ENCODE results near the gene PMF1.
A peak's percentile ranks its signal among the peaks of the same experiment; 100 is the strongest.

The PMF1 gene

GRCh38 chr1:156211243-156211642 is 1.6 kb upstream of the PMF1 start:
- Histone ChIP-seq H3K4me3 (replicated peaks; ENCODE audit: insufficient read depth, low read length) (no peak overlapping the region), H3K27ac (replicated peaks) (no peak overlapping the region), H3K27me3 (ENCODE audit: insufficient read depth, poor library complexity, severe bottlenecking) (no peaks in the 10 kb centered on the region)
- TF ChIP-seq, protein P1, sequence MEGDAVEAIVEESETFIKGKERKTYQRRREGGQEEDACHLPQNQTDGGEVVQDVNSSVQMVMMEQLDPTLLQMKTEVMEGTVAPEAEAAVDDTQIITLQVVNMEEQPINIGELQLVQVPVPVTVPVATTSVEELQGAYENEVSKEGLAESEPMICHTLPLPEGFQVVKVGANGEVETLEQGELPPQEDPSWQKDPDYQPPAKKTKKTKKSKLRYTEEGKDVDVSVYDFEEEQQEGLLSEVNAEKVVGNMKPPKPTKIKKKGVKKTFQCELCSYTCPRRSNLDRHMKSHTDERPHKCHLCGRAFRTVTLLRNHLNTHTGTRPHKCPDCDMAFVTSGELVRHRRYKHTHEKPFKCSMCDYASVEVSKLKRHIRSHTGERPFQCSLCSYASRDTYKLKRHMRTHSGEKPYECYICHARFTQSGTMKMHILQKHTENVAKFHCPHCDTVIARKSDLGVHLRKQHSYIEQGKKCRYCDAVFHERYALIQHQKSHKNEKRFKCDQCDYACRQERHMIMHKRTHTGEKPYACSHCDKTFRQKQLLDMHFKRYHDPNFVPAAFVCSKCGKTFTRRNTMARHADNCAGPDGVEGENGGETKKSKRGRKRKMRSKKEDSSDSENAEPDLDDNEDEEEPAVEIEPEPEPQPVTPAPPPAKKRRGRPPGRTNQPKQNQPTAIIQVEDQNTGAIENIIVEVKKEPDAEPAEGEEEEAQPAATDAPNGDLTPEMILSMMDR (IDR thresholded peaks at IDR 0.05; ENCODE audit: insufficient read depth, low read length): no peak
- no peak for TF ChIP-seq POLR2AphosphoS5 (IDR thresholded peaks at IDR 0.05; ENCODE audit: low read depth)
- TF ChIP-seq, protein P2, sequence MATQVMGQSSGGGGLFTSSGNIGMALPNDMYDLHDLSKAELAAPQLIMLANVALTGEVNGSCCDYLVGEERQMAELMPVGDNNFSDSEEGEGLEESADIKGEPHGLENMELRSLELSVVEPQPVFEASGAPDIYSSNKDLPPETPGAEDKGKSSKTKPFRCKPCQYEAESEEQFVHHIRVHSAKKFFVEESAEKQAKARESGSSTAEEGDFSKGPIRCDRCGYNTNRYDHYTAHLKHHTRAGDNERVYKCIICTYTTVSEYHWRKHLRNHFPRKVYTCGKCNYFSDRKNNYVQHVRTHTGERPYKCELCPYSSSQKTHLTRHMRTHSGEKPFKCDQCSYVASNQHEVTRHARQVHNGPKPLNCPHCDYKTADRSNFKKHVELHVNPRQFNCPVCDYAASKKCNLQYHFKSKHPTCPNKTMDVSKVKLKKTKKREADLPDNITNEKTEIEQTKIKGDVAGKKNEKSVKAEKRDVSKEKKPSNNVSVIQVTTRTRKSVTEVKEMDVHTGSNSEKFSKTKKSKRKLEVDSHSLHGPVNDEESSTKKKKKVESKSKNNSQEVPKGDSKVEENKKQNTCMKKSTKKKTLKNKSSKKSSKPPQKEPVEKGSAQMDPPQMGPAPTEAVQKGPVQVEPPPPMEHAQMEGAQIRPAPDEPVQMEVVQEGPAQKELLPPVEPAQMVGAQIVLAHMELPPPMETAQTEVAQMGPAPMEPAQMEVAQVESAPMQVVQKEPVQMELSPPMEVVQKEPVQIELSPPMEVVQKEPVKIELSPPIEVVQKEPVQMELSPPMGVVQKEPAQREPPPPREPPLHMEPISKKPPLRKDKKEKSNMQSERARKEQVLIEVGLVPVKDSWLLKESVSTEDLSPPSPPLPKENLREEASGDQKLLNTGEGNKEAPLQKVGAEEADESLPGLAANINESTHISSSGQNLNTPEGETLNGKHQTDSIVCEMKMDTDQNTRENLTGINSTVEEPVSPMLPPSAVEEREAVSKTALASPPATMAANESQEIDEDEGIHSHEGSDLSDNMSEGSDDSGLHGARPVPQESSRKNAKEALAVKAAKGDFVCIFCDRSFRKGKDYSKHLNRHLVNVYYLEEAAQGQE (IDR thresholded peaks at IDR 0.05; ENCODE audit: insufficient replicate concordance, low read depth): no peak
- no peak for TF ChIP-seq GABPA (IDR thresholded peaks at IDR 0.05; ENCODE audit: low read depth)
- TF ChIP-seq SPI1 (IDR thresholded peaks at IDR 0.05; ENCODE audit: borderline replicate concordance, low read depth): no peak
- DNase-seq (ENCODE audit: low read depth in 1 of 2, low spot score in 1 of 2): no peak

DNA sequence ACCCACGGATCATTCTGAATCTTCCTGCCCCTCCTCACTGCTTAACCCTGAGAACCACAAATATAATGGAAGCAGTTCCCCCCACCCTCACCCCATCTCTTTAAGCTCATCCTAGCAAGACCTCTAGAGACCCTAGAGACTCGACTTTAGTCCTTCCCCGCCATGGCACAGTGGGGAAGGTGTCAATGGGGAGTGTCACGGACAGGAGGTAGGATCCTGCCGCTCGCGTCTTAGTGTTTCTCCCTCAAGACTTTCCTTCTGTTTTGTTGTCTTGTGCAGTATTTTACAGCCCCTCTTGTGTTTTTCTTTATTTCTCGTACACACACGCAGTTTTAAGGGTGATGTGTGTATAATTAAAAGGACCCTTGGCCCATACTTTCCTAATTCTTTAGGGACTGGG is 677 bp upstream of the PMF1 start:
- Histone ChIP-seq H3K27me3 (ENCODE audit: insufficient read depth, poor library complexity, severe bottlenecking) (no peaks in the 10 kb centered on the region), H3K4me3 (replicated peaks; ENCODE audit: insufficient read depth, low read length) (no peak overlapping the region), H3K27ac (replicated peaks) (no peak overlapping the region)
- DNase-seq (ENCODE audit: low read depth in 1 of 2, low spot score in 1 of 2): no peak
- TF ChIP-seq GABPA (IDR thresholded peaks at IDR 0.05; ENCODE audit: low read depth): no peak
- TF ChIP-seq SPI1 (IDR thresholded peaks at IDR 0.05; ENCODE audit: borderline replicate concordance, low read depth): no peak
- TF ChIP-seq, protein P1 (IDR thresholded peaks at IDR 0.05; ENCODE audit: insufficient read depth, low read length): no peak
- no peak for TF ChIP-seq POLR2AphosphoS5 (IDR thresholded peaks at IDR 0.05; ENCODE audit: low read depth)
- TF ChIP-seq, protein P2 (IDR thresholded peaks at IDR 0.05; ENCODE audit: insufficient replicate concordance, low read depth): no peak

DNA sequence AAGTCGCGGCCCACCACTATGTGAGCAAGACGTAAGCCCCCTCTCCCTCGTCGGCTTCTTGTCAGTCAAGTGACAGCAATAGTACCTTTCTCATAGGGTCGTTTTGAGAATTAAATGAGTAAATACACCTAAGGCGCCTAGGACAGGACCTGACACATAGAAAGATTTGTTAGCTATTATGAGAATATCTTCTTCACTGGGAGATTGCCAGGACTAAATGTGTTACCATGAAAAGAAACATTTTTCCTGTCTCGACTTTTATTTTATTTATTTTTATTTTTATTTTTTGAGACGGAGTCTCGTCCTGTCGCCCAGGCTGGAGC is 798 bp downstream of the PMF1 start:
- no peak for TF ChIP-seq POLR2AphosphoS5 (IDR thresholded peaks at IDR 0.05; ENCODE audit: low read depth)
- no peak for TF ChIP-seq GABPA (IDR thresholded peaks at IDR 0.05; ENCODE audit: low read depth)
- TF ChIP-seq, protein P1 (IDR thresholded peaks at IDR 0.05; ENCODE audit: insufficient read depth, low read length): no peak
- TF ChIP-seq, protein P2 (IDR thresholded peaks at IDR 0.05; ENCODE audit: insufficient replicate concordance, low read depth): no peak
- no peak for TF ChIP-seq SPI1 (IDR thresholded peaks at IDR 0.05; ENCODE audit: borderline replicate concordance, low read depth)
- DNase-seq (ENCODE audit: low read depth in 1 of 2, low spot score in 1 of 2): no peak
- peak overlapping the region; percentile 93 for H3K27ac ChIP-seq (replicated peaks)

More for the DNA sequence above, 798 bp downstream of the PMF1 start:
- Histone ChIP-seq H3K4me3 (replicated peaks; ENCODE audit: insufficient read depth, low read length) (peak overlapping the region; percentile 77), H3K27me3 (ENCODE audit: insufficient read depth, poor library complexity, severe bottlenecking) (no peaks in the 10 kb centered on the region)

Data from HL-60 (cell line).